ENCODE measurements around the gene AKAP8. TPM values are rescaled to one million over a fixed set of nuclear protein-coding genes. Genes with fewer than 3 reads are reported as not detected.

The AKAP8 gene
- total and polyA plus RNA-seq, 9 of the 15 experiments (the other 6 are each of a cell fraction or from before 2014, with no cell fraction given): 3.4 to 56.5 (median 15.0) TPM

DNA sequence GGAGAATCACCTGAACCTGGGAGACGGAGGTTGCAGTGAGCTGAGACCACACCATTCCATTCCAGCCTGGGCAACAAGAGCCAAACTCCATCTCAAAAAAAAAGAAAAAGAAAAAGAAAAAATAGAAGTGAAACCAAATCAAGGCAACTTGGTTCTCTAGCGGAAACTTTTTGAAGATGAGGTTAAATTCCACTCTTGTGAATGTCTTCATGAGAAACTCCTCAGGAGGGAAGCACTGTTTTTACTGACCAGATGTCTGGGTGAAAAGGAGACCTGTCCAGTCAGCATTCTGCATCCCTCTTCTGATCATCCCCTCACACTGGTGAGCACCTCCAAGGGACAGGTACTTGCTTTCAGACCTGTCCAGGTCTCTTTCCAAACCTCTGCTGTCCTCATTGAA lies 63.1 kb downstream of the AKAP8 start:
- Histone ChIP-seq H3K27ac (ENCODE audit: extremely low read depth, low read depth, low read length) (no peak overlapping the region), H2AFZ (ENCODE audit: low read depth, low read length) (no peak overlapping the region), H4K20me1 (replicated peaks; ENCODE audit: control insufficient read depth, insufficient read depth, low read length) (peaks cover 81% of the 10 kb centered on the region), H3K9me1 (ENCODE audit: control insufficient read depth, insufficient read depth, low read length) (peaks cover 3% of the 10 kb centered on the region), H3K9ac (ENCODE audit: insufficient read depth in 1 of 2, low read depth in 2 of 2, low read length in 2 of 2) (no peak overlapping the region; a peak in 1 of 4 replicates), H3K79me2 (ENCODE audit: control insufficient read depth, insufficient read depth, low read length) (peaks cover 98% of the 10 kb centered on the region), H3K4me1 (replicated peaks in 1 of 2; ENCODE audit: control insufficient read depth in 2 of 2, insufficient read depth in 2 of 2, low read length in 2 of 2) (peaks cover 5 to 12% of the 10 kb centered on the region in 2 experiments; a peak in 4 of 5 replicates), H3K4me2 (ENCODE audit: insufficient read depth, low read length) (no peak overlapping the region), H3K9me3 (replicated peaks; ENCODE audit: control insufficient read depth, insufficient read depth, low read depth, low read length) (no peaks in the 10 kb centered on the region), H3K27me3 (ENCODE audit: control insufficient read depth in 2 of 2, insufficient read depth in 2 of 2, low read length in 2 of 2) (no peaks in the 10 kb centered on the region), H3K36me3 (ENCODE audit: control insufficient read depth, insufficient read depth, low read length) (peaks cover 27% of the 10 kb centered on the region), H3K4me3 (no peak overlapping the region)
- in situ Hi-C loops (cut with MboI): no loop called here
- no peak for DNase-seq (ENCODE audit: extremely low read depth in 1 of 4, low spot score in 3 of 4)
- intact Hi-C loops (cut with micrococcal nuclease): no loop called here
- WGBS (ENCODE audit: insufficient coverage, low coverage, missing lambda C conversion rate): 100% methylated on average over 2 of the region's 2 CpGs
- no peak for ATAC-seq
- no peak for FAIRE-seq
- ChIA-PET CTCF (ENCODE audit: low intra/inter-chr PET ratio) (no interaction called here), POLR2A (interaction anchor here (0.6 to 1.9 kb wide), 7 partner anchors 8 to 582 kb away, joined by 3 to 8 read pairs (median 4); no protein-coding TSS in a partner anchor)
- no TSS peak for BruUV-seq (replicated peaks)
- TF ChIP-seq ZC3H8 (IDR thresholded peaks at IDR 0.05) (no peak), ZNF316 (IDR thresholded peaks at IDR 0.05) (peak; percentile 56), NFYB (IDR thresholded peaks at IDR 0.05; ENCODE audit: extremely low read depth, insufficient read length) (no peak), ZNF436 (CRISPR knock-in tag; IDR thresholded peaks at IDR 0.05) (no peak), RAD21 (CRISPR knock-in tag; conservative IDR thresholded peaks at IDR 0.05 in 1 of 2, IDR thresholded peaks at IDR 0.05 in 1 of 2) (no peak), ZBTB1 (CRISPR knock-in tag; IDR thresholded peaks at IDR 0.05; ENCODE audit: borderline replicate concordance, low read depth) (no peak), GTF2F1 (IDR thresholded peaks at IDR 0.05; ENCODE audit: low read depth, low read length) (no peak), CCAR2 (IDR thresholded peaks at IDR 0.05; ENCODE audit: low read depth, low read length) (no peak), C11orf30 (IDR thresholded peaks at IDR 0.05; ENCODE audit: low read depth) (peak; percentile 53)
- TF ChIP-seq, protein P1, sequence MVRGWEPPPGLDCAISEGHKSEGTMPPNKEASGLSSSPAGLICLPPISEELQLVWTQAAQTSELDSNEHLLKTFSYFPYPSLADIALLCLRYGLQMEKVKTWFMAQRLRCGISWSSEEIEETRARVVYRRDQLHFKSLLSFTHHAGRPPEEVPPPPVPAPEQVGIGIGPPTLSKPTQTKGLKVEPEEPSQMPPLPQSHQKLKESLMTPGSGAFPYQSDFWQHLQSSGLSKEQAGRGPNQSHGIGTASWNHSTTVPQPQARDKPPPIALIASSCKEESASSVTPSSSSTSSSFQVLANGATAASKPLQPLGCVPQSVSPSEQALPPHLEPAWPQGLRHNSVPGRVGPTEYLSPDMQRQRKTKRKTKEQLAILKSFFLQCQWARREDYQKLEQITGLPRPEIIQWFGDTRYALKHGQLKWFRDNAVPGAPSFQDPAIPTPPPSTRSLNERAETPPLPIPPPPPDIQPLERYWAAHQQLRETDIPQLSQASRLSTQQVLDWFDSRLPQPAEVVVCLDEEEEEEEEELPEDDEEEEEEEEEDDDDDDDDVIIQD (CRISPR knock-in tag; IDR thresholded peaks at IDR 0.05): no peak
- TF ChIP-seq, protein P2, sequence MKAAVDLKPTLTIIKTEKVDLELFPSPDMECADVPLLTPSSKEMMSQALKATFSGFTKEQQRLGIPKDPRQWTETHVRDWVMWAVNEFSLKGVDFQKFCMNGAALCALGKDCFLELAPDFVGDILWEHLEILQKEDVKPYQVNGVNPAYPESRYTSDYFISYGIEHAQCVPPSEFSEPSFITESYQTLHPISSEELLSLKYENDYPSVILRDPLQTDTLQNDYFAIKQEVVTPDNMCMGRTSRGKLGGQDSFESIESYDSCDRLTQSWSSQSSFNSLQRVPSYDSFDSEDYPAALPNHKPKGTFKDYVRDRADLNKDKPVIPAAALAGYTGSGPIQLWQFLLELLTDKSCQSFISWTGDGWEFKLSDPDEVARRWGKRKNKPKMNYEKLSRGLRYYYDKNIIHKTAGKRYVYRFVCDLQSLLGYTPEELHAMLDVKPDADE (conservative IDR thresholded peaks at IDR 0.05; ENCODE audit: control insufficient read depth, low read depth, low read length): no peak
- TF ChIP-seq, protein P3, sequence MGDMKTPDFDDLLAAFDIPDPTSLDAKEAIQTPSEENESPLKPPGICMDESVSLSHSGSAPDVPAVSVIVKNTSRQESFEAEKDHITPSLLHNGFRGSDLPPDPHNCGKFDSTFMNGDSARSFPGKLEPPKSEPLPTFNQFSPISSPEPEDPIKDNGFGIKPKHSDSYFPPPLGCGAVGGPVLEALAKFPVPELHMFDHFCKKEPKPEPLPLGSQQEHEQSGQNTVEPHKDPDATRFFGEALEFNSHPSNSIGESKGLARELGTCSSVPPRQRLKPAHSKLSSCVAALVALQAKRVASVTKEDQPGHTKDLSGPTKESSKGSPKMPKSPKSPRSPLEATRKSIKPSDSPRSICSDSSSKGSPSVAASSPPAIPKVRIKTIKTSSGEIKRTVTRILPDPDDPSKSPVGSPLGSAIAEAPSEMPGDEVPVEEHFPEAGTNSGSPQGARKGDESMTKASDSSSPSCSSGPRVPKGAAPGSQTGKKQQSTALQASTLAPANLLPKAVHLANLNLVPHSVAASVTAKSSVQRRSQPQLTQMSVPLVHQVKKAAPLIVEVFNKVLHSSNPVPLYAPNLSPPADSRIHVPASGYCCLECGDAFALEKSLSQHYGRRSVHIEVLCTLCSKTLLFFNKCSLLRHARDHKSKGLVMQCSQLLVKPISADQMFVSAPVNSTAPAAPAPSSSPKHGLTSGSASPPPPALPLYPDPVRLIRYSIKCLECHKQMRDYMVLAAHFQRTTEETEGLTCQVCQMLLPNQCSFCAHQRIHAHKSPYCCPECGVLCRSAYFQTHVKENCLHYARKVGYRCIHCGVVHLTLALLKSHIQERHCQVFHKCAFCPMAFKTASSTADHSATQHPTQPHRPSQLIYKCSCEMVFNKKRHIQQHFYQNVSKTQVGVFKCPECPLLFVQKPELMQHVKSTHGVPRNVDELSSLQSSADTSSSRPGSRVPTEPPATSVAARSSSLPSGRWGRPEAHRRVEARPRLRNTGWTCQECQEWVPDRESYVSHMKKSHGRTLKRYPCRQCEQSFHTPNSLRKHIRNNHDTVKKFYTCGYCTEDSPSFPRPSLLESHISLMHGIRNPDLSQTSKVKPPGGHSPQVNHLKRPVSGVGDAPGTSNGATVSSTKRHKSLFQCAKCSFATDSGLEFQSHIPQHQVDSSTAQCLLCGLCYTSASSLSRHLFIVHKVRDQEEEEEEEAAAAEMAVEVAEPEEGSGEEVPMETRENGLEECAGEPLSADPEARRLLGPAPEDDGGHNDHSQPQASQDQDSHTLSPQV (IDR thresholded peaks at IDR 0.05): no peak
